Peyer's patch (tissue), 4 donors: ENCODE results near the gene DPYSL5.

Source experiments
- POLR2A ChIP-seq, 2 donors: fragments of 450-650 bp; IDR thresholded peaks; one replicate each; pipeline ENCODE4 v1.5.1; 2017; ENCODE audit warnings: antibody characterized with exemption in 2 of 2, mild to moderate bottlenecking in 2 of 2, moderate library complexity in 2 of 2
- TF ChIP-seq, protein P1 (sequence below), 6 experiments: fragments of 450-650 bp in 4 of 6; fragments of 200-600 bp in 2 of 6; sonication (generic) in 1 of 6; IDR thresholded peaks; one replicate each; pipeline ENCODE4 v1.5.1; 2017 to 2019; ENCODE audit warnings: antibody characterized with exemption in 6 of 6, mild to moderate bottlenecking in 3 of 6, moderate library complexity in 1 of 6

DNA sequence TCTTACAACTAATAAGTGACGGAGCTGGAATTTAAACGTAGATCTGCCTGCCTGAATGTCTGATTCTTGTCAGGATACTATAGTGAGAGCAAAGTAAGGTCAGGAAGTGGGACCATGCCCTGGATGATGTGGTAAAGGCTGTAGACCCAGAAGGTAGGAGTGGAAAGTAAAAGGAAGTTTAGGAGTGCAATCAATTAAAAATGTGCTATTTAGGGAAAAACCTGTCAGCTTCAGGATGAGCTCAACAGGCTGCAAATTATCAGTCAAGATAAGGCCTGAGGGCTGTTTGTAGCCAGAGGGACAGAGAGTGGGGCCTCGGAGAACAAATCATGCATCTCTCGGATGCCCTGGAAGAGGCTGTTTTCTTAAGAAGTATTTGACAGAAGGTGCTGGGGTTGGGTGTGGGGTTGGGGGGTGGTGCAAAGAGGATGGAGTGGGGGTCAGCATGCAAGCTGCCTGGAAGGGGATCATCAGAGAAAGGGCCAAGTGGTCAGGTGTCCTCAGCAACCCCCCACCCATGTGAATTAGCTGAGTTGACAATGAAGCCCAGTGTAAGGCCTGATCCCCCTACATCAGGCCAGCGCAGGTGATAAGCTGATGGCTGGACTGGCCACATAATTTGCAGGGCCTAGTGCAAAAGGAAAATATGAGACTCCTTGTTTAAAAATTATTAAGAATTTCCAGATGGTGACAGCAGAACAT is 69.4 kb downstream of the DPYSL5 start:
- TF ChIP-seq, protein P1, sequence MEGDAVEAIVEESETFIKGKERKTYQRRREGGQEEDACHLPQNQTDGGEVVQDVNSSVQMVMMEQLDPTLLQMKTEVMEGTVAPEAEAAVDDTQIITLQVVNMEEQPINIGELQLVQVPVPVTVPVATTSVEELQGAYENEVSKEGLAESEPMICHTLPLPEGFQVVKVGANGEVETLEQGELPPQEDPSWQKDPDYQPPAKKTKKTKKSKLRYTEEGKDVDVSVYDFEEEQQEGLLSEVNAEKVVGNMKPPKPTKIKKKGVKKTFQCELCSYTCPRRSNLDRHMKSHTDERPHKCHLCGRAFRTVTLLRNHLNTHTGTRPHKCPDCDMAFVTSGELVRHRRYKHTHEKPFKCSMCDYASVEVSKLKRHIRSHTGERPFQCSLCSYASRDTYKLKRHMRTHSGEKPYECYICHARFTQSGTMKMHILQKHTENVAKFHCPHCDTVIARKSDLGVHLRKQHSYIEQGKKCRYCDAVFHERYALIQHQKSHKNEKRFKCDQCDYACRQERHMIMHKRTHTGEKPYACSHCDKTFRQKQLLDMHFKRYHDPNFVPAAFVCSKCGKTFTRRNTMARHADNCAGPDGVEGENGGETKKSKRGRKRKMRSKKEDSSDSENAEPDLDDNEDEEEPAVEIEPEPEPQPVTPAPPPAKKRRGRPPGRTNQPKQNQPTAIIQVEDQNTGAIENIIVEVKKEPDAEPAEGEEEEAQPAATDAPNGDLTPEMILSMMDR (IDR thresholded peaks at IDR 0.05): no peak
- TF ChIP-seq POLR2A (IDR thresholded peaks at IDR 0.05): no peak
